ENCODE results near the gene HSBP1.

DNA sequence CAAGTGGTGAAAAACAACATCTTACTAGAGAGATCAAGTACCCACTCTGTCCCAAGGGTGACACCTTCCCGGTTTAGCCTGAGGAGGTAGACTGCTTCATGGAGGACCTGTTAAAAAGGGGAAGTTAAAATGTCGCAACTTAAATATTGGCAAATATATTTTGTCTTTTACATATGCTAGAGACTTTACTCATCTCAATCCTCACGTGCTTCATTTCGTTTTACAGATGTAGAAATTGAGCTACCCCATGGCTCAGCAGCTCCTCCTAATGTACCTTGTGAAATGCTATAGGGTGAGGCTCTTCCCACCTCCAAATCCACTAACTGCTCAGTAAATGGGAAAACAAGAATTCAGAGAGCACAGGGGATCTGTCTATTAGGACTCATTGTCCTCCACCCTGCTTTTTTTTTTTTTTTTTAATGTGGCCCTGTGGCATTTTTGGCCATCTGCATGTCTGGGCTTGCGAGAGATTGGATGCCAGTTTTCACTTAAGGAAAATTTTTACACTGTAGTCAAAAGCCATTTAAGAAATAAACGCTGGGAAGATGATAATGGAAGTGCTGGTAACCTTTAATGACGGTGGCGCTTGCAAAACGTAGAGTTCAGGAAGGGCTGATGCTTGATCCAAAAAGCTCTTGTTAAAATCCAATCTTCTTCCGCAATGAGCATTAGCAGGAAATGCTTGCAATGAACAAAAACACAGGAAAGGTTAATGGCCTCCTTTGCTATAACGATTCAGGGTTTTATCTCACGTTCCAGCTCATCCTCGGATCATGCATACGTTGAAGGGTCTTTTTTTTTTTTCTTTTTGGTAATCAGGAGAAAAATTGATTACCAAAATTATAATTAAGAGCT lies 39.8 kb downstream of the HSBP1 start:
- TF ChIP-seq, protein P1, sequence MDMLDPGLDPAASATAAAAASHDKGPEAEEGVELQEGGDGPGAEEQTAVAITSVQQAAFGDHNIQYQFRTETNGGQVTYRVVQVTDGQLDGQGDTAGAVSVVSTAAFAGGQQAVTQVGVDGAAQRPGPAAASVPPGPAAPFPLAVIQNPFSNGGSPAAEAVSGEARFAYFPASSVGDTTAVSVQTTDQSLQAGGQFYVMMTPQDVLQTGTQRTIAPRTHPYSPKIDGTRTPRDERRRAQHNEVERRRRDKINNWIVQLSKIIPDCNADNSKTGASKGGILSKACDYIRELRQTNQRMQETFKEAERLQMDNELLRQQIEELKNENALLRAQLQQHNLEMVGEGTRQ (CRISPR knock-in tag; IDR thresholded peaks at IDR 0.05): no peak
- no peak for TF ChIP-seq NFYB (IDR thresholded peaks at IDR 0.05; ENCODE audit: extremely low read depth, insufficient read length)
- TF ChIP-seq TAF15 (IDR thresholded peaks at IDR 0.05; ENCODE audit: low read depth, low read length): no peak
- TF ChIP-seq NR2C2 (CRISPR knock-in tag; IDR thresholded peaks at IDR 0.05): no peak
- no peak for TF ChIP-seq NR2C2 (tag; IDR thresholded peaks at IDR 0.05)
- TF ChIP-seq XRCC3 (IDR thresholded peaks at IDR 0.05): no peak
- TF ChIP-seq, protein P2, sequence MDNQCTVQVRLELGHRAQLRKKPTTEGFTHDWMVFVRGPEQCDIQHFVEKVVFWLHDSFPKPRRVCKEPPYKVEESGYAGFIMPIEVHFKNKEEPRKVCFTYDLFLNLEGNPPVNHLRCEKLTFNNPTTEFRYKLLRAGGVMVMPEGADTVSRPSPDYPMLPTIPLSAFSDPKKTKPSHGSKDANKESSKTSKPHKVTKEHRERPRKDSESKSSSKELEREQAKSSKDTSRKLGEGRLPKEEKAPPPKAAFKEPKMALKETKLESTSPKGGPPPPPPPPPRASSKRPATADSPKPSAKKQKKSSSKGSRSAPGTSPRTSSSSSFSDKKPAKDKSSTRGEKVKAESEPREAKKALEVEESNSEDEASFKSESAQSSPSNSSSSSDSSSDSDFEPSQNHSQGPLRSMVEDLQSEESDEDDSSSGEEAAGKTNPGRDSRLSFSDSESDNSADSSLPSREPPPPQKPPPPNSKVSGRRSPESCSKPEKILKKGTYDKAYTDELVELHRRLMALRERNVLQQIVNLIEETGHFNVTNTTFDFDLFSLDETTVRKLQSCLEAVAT (IDR thresholded peaks at IDR 0.05): no peak
- no peak for TF ChIP-seq ZNF384 (IDR thresholded peaks at IDR 0.05; ENCODE audit: low read depth, low read length)
- no peak for TF ChIP-seq SIN3A (IDR thresholded peaks at IDR 0.05; ENCODE audit: borderline replicate concordance in 2 of 2, control insufficient read depth in 1 of 2, low read depth in 2 of 2, low read length in 2 of 2)

All from K562 (cell line).